MM.1S (cell line): Measurements from ENCODE around the gene PZP.

Source experiments
- EZH2 ChIP-seq: fragments of 300-600 bp; sonication (generic); optimal IDR thresholded peaks from 2 replicates; pipeline ENCODE3; 2017; ENCODE audit warnings: low read depth, mild to moderate bottlenecking, antibody characterized with exemption, low read length, mixed read lengths
- EZH2phosphoT487 ChIP-seq: fragments of 300-600 bp; sonication (generic); IDR thresholded peaks from 2 replicates; pipeline ENCODE4 v1.6.1; 2018; ENCODE audit warnings: antibody characterized with exemption, low read length
- TF ChIP-seq, protein P1 (sequence below): fragments of 300-600 bp; sonication (generic); IDR thresholded peaks from 2 replicates; pipeline ENCODE4 v1.5.1; 2016; ENCODE audit warnings: antibody characterized with exemption, low read length, mixed read lengths

GRCh38 chr12:9106610-9107541 is 101.3 kb downstream of the PZP start:
- TF ChIP-seq, protein P1, sequence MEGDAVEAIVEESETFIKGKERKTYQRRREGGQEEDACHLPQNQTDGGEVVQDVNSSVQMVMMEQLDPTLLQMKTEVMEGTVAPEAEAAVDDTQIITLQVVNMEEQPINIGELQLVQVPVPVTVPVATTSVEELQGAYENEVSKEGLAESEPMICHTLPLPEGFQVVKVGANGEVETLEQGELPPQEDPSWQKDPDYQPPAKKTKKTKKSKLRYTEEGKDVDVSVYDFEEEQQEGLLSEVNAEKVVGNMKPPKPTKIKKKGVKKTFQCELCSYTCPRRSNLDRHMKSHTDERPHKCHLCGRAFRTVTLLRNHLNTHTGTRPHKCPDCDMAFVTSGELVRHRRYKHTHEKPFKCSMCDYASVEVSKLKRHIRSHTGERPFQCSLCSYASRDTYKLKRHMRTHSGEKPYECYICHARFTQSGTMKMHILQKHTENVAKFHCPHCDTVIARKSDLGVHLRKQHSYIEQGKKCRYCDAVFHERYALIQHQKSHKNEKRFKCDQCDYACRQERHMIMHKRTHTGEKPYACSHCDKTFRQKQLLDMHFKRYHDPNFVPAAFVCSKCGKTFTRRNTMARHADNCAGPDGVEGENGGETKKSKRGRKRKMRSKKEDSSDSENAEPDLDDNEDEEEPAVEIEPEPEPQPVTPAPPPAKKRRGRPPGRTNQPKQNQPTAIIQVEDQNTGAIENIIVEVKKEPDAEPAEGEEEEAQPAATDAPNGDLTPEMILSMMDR, result no peak
- TF ChIP-seq EZH2 (no peak), EZH2phosphoT487 (no peak)
